H1 (cell line): Measurements from ENCODE around the gene CBS. TPM values are rescaled to one million over a fixed set of nuclear protein-coding genes. Genes with fewer than 3 reads are reported as not detected.
"Not testable (repeated sequence)": the region's sequence is repeated elsewhere in the genome, so short reads cannot be mapped to it uniquely, and the experiment has no call there.

Source experiments
- CTCF ChIA-PET: fragments of 300-600 bp; sonication (Branson Sonifier 250); formaldehyde crosslinking; loops from one replicate; lab custom pipeline; 2021; ENCODE audit not compliant: partially characterized antibody; lab: Charles Lee
- POLR2A ChIA-PET: fragments of 300-600 bp; sonication (Branson Sonifier 250); formaldehyde crosslinking; loops from one replicate; lab custom pipeline; 2021; ENCODE audit warnings: inconsistent platforms; ENCODE audit not compliant: partially characterized antibody; lab: Charles Lee
- DNase-seq, 2 experiments: peaks; one replicate each; pipeline versions ENCODE4 v3.0.0 to v3.0.0-alpha.2; 2010 to 2022; ENCODE audit warnings: low spot score in 2 of 2, low read depth in 1 of 2, mixed read lengths in 1 of 2
- FAIRE-seq: peaks from 2 replicates; lab custom pipeline; 2011; peaks lifted over from hg19 to GRCh38; lab: Jason Lieb, UNC
- H2AFZ ChIP-seq: 2 replicates; pipeline ENCODE4 v1.8.1; 2012; ENCODE audit warnings: low read length, inconsistent platforms
- H2AK5ac ChIP-seq: 2 replicates; pipeline ENCODE4 v1.6.1; 2013; ENCODE audit warnings: low read depth, low read length
- H2BK120ac ChIP-seq: replicated peaks from 2 replicates; pipeline ENCODE3; 2013; ENCODE audit warnings: low read depth, low read length, inconsistent platforms
- H2BK12ac ChIP-seq: 2 replicates; pipeline ENCODE4 v1.6.1; 2013; ENCODE audit warnings: low read depth, low read length
- H2BK15ac ChIP-seq: 2 replicates; pipeline ENCODE4 v1.6.1; 2013; ENCODE audit warnings: low read length
- H2BK20ac ChIP-seq: 2 replicates; pipeline ENCODE4 v1.6.1; 2013; ENCODE audit warnings: low read length
- H2BK5ac ChIP-seq: 2 replicates; pipeline ENCODE4 v1.6.1; 2013; ENCODE audit warnings: low read depth, low read length
- H3K14ac ChIP-seq: 2 replicates; pipeline ENCODE4 v1.6.1; 2013; ENCODE audit warnings: inconsistent platforms; ENCODE audit not compliant: insufficient read length
- H3K18ac ChIP-seq: 2 replicates; pipeline ENCODE4 v1.6.1; 2013; ENCODE audit warnings: low read length; ENCODE audit errors: extremely low read depth
- H3K23ac ChIP-seq: 2 replicates; pipeline ENCODE4 v1.6.1; 2013; ENCODE audit warnings: inconsistent platforms; ENCODE audit not compliant: insufficient read length
- H3K23me2 ChIP-seq: 2 replicates; pipeline ENCODE4 v1.6.1; 2013; ENCODE audit warnings: low read depth, low read length
- H3K27ac ChIP-seq: 2 replicates; pipeline ENCODE4 v1.6.1; 2011; ENCODE audit warnings: low read depth, low read length, inconsistent platforms
- H3K27me3 ChIP-seq, 4 experiments: replicated peaks in 1 of 4; 1 replicate in 1 of 4; 2 replicates in 3 of 4; pipeline versions ENCODE4 v1.6.1 to v1.8.1; 2011 to 2013; ENCODE audit warnings: low read length in 3 of 4, mild to moderate bottlenecking in 3 of 4, inconsistent platforms in 2 of 4, mixed read lengths in 2 of 4, moderate library complexity in 1 of 4; ENCODE audit not compliant: control insufficient read depth in 3 of 4, insufficient read depth in 3 of 4; ENCODE audit errors: extremely low read depth in 1 of 4
- H3K36me3 ChIP-seq, 4 experiments: 2 replicates each; pipeline versions ENCODE4 v1.6.1 to v1.8.1; 2011 to 2013; ENCODE audit warnings: mild to moderate bottlenecking in 4 of 4, low read length in 3 of 4, moderate library complexity in 2 of 4, control low read depth in 1 of 4, inconsistent platforms in 1 of 4; ENCODE audit not compliant: insufficient read depth in 4 of 4, control insufficient read depth in 2 of 4
- H3K4ac ChIP-seq: replicated peaks from 2 replicates; pipeline ENCODE3; 2013; ENCODE audit warnings: low read length, low read depth, mixed read lengths, inconsistent platforms; ENCODE audit not compliant: insufficient read length
- H3K4me1 ChIP-seq, 4 experiments: replicated peaks in 1 of 4; 1 replicate in 1 of 4; 2 replicates in 3 of 4; pipeline versions ENCODE4 v1.6.1 to v1.8.1; 2011 to 2013; ENCODE audit warnings: low read length in 3 of 4, inconsistent platforms in 2 of 4, mixed read lengths in 1 of 4; ENCODE audit not compliant: insufficient read depth in 4 of 4, control insufficient read depth in 3 of 4
- H3K4me2 ChIP-seq, 2 experiments: 2 replicates each; pipeline versions ENCODE4 v1.6.1 to v1.8.1; 2011 to 2013; ENCODE audit warnings: low read depth in 2 of 2, low read length in 2 of 2, control low read depth in 1 of 2, inconsistent platforms in 1 of 2, mild to moderate bottlenecking in 1 of 2; ENCODE audit not compliant: insufficient read depth in 1 of 2
- H3K4me3 ChIP-seq, 4 experiments: fragments of 200-600, 300-600 bp in 1 of 4; sonication (generic), shearing (Covaris generic), sonication (Bioruptor Twin) in 1 of 4; 2 replicates each; pipeline versions ENCODE4 v1.5.1 to v1.8.1; 2011 to 2016; ENCODE audit warnings: low read length in 4 of 4, low read depth in 3 of 4, control low read depth in 2 of 4, inconsistent platforms in 2 of 4, mild to moderate bottlenecking in 2 of 4, mixed read lengths in 1 of 4, moderate library complexity in 1 of 4; ENCODE audit not compliant: insufficient read depth in 2 of 4; ENCODE audit errors: extremely low read depth in 1 of 4
- H3K56ac ChIP-seq: replicated peaks from 2 replicates; pipeline ENCODE3; 2013; ENCODE audit warnings: low read depth, mild to moderate bottlenecking, mixed read lengths, low read length, inconsistent platforms; ENCODE audit not compliant: insufficient read length
- H3K79me1 ChIP-seq: 2 replicates; pipeline ENCODE4 v1.6.1; 2013; ENCODE audit warnings: low read depth, low read length, control low read depth
- H3K79me2 ChIP-seq, 2 experiments: 2 replicates each; pipeline versions ENCODE4 v1.6.1 to v1.8.1; 2012 to 2013; ENCODE audit warnings: low read length in 2 of 2, mild to moderate bottlenecking in 2 of 2, inconsistent platforms in 1 of 2; ENCODE audit not compliant: insufficient read depth in 2 of 2, control insufficient read depth in 1 of 2
- H3K9ac ChIP-seq, 4 experiments: replicated peaks in 1 of 4; 1 replicate in 1 of 4; 2 replicates in 3 of 4; pipeline versions ENCODE4 v1.6.1 to v1.8.1; 2011 to 2013; ENCODE audit warnings: low read depth in 3 of 4, low read length in 3 of 4, control low read depth in 2 of 4, mild to moderate bottlenecking in 2 of 4, moderate library complexity in 2 of 4, inconsistent platforms in 1 of 4; ENCODE audit errors: extremely low read depth in 1 of 4
- H3K9me3 ChIP-seq, 2 experiments: 2 replicates each; pipeline versions ENCODE4 v1.6.1 to v1.8.1; 2012 to 2013; ENCODE audit warnings: mild to moderate bottlenecking in 2 of 2, moderate library complexity in 2 of 2, control low read depth in 1 of 2, inconsistent platforms in 1 of 2, low read depth in 1 of 2, low read length in 1 of 2, mixed read lengths in 1 of 2; ENCODE audit not compliant: insufficient read depth in 2 of 2
- H4K20me1 ChIP-seq, 2 experiments: replicated peaks in 1 of 2; 2 replicates each; pipeline versions ENCODE3 to v1.8.1; 2011 to 2013; ENCODE audit warnings: inconsistent platforms in 2 of 2, low read length in 2 of 2, mild to moderate bottlenecking in 1 of 2; ENCODE audit not compliant: insufficient read depth in 2 of 2, control insufficient read depth in 1 of 2
- H4K5ac ChIP-seq: 2 replicates; pipeline ENCODE4 v1.6.1; 2013; ENCODE audit warnings: low read length, low read depth, mixed read lengths, inconsistent platforms; ENCODE audit not compliant: insufficient read length
- H4K8ac ChIP-seq: 2 replicates; pipeline ENCODE4 v1.8.0; 2013; ENCODE audit warnings: mild to moderate bottlenecking, moderate library complexity, low read length, inconsistent platforms; ENCODE audit not compliant: insufficient read depth; ENCODE audit errors: extremely low read depth
- H4K91ac ChIP-seq: replicated peaks from 2 replicates; pipeline ENCODE3; 2013; ENCODE audit warnings: low read length, mixed read lengths, inconsistent platforms; ENCODE audit not compliant: insufficient read length
- WGBS, 2 experiments: shearing (Covaris generic) in 1 of 2; methylation state at CpG; one replicate each; pipeline versions ENCODE4 v1.1.6 to v1.1.7; 2013 to 2015; ENCODE audit warnings: low lambda C conversion rate in 2 of 2, mixed read lengths in 2 of 2, inconsistent platforms in 1 of 2, low coverage in 1 of 2, missing lambda C conversion rate in 1 of 2; ENCODE audit not compliant: insufficient replicate concordance in 2 of 2, insufficient coverage in 1 of 2, insufficient read length in 1 of 2; ENCODE audit errors: extremely low coverage in 1 of 2, missing lambda C conversion rate in 1 of 2; 5-methylcytosine and 5-hydroxymethylcytosine counted together
- polyA plus RNA-seq, 7 experiments: library from polyadenylated mRNA; depleted of rRNA in 3 of 7; stranded (reverse) in 5 of 7; unstranded in 2 of 7; fragments of >200 nt in 5 of 7; fragments of 200-250 nt in 2 of 7; gene quantifications; 1 replicate in 5 of 7; 2 replicates in 1 of 7; 4 replicates in 1 of 7; pipeline versions ENCODE4 v1.2.1 to v1.2.3, GENCODE V29; 2011 to 2013; ENCODE audit warnings: missing spikeins in 2 of 7, mixed read lengths in 2 of 7
- total RNA-seq: library from RNA; stranded (reverse); fragmentation: NEBNext Ultra II Directional; extraction: Animal tissue kit (Norgen Biotek cat#: 25700); gene quantifications from 2 replicates; pipeline ENCODE4 v1.2.1, GENCODE V29; 2021

Gene CBS
- total and polyA plus RNA-seq, 2 of the 8 experiments (the other 6 are each of a cell fraction or from before 2014, with no cell fraction given) = 114 to 455 TPM

GRCh38 chr21:43076643-43077042 is 1.0 kb upstream of the CBS start:
- H3K79me1 ChIP-seq, H3K36me3 ChIP-seq, H3K27me3 ChIP-seq, H3K27ac ChIP-seq, H3K14ac ChIP-seq, H3K79me2 ChIP-seq, H2BK20ac ChIP-seq, FAIRE-seq, H4K5ac ChIP-seq, H3K9me3 ChIP-seq, H2BK15ac ChIP-seq, H4K20me1 ChIP-seq, H3K4ac ChIP-seq, H2AFZ ChIP-seq, H3K18ac ChIP-seq, H2BK5ac ChIP-seq, H3K23me2 ChIP-seq, H2AK5ac ChIP-seq, H3K4me2 ChIP-seq, H3K23ac ChIP-seq, H3K4me1 ChIP-seq, CTCF ChIA-PET, H3K9ac ChIP-seq, POLR2A ChIA-PET, H3K56ac ChIP-seq, H2BK120ac ChIP-seq, H3K4me3 ChIP-seq, H4K91ac ChIP-seq, H4K8ac ChIP-seq, H2BK12ac ChIP-seq: not testable (repeated sequence)
- WGBS, 2 experiments = no CpG with 5 or more reads among the region's 28 CpGs
- DNase-seq = peak in 1 of 2 experiments; percentile 38

- no CpG with 5 or more reads among the region's 77 CpGs for WGBS, 2 experiments
- CTCF ChIA-PET, H3K4ac ChIP-seq, H2AFZ ChIP-seq, H2BK12ac ChIP-seq, H3K4me1 ChIP-seq, POLR2A ChIA-PET, H3K18ac ChIP-seq, H2BK5ac ChIP-seq, H3K27me3 ChIP-seq, H3K4me3 ChIP-seq, H2AK5ac ChIP-seq, H3K23me2 ChIP-seq, H3K4me2 ChIP-seq, H3K14ac ChIP-seq, H2BK15ac ChIP-seq, H3K79me2 ChIP-seq, DNase-seq, H4K91ac ChIP-seq, H3K9ac ChIP-seq, H3K56ac ChIP-seq, FAIRE-seq, H2BK120ac ChIP-seq, H3K79me1 ChIP-seq, H3K36me3 ChIP-seq, H4K20me1 ChIP-seq, H3K9me3 ChIP-seq, H4K5ac ChIP-seq, H4K8ac ChIP-seq, H2BK20ac ChIP-seq, H3K27ac ChIP-seq, H3K23ac ChIP-seq: not testable (repeated sequence)
These were observed 495 bp upstream of the CBS start for GRCh38 chr21:43076023-43076637.
